DND-41 (cell line): ENCODE data around the gene VWA3B.

Experiments
- EZH2 ChIP-seq: IDR thresholded peaks from 3 replicates; pipeline ENCODE4 v1.6.1; 2012; ENCODE audit warnings: borderline replicate concordance, low read depth, mild to moderate bottlenecking, moderate library complexity, low read length, inconsistent platforms; ENCODE audit not compliant: severe bottlenecking
- TF ChIP-seq, protein P1 (sequence below): IDR thresholded peaks from 2 replicates; pipeline ENCODE4 v1.5.1; 2012; ENCODE audit warnings: borderline replicate concordance, low read length, moderate library complexity, mild to moderate bottlenecking; ENCODE audit not compliant: poor library complexity, severe bottlenecking; ENCODE audit errors: extremely low read depth

- TF ChIP-seq, protein P1, sequence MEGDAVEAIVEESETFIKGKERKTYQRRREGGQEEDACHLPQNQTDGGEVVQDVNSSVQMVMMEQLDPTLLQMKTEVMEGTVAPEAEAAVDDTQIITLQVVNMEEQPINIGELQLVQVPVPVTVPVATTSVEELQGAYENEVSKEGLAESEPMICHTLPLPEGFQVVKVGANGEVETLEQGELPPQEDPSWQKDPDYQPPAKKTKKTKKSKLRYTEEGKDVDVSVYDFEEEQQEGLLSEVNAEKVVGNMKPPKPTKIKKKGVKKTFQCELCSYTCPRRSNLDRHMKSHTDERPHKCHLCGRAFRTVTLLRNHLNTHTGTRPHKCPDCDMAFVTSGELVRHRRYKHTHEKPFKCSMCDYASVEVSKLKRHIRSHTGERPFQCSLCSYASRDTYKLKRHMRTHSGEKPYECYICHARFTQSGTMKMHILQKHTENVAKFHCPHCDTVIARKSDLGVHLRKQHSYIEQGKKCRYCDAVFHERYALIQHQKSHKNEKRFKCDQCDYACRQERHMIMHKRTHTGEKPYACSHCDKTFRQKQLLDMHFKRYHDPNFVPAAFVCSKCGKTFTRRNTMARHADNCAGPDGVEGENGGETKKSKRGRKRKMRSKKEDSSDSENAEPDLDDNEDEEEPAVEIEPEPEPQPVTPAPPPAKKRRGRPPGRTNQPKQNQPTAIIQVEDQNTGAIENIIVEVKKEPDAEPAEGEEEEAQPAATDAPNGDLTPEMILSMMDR = no peak
- no peak for TF ChIP-seq EZH2
These were observed 153.9 kb downstream of the VWA3B start for GRCh38 chr2:98240786-98241398.
